ENCODE data around the gene SMPD1.
A peak's percentile ranks its signal among the peaks of the same experiment; 100 is the strongest.

Gene SMPD1

DNA sequence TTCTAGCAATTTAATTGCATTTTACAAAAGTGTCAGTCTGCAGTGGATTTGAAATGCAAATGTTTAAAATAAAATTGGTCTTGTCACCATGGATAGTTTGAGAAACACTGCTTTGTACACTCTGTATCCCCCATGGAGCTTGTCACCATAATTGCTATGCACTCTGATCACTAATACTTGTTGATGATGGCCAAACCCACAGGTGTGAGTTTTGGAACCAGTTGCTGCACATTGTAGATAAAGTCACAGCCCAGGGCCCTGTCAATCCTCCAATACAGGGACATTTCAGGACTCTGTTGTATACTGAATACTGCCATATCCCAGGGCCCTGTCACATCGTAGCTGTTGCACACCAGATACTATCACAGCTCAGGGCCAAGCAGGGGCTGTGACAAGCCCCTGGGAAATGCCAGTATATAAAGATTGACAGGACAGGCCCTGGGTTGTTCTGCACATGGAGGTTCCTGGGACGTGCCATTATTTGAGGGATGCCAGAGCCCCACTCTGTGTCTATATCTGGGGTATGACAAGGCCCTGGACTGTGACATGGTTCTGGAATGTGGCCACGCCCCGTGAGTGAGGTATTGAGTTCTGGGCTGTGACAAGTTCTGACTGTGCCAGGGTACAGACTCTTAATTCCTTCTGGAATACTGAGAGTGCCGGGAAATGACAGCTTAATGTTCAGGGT, 27.9 kb upstream of the SMPD1 start:
- no peak for DNase-seq
- no peak overlapping the region for H3K4me3 ChIP-seq (ENCODE audit: low read depth, low read length)
- no peaks in the 10 kb centered on the region for H3K27me3 ChIP-seq (ENCODE audit: insufficient read depth, low read depth, severe bottlenecking)
- no peaks in the 10 kb centered on the region for H3K9me3 ChIP-seq (ENCODE audit: severe bottlenecking)
- no peaks in the 10 kb centered on the region for H3K36me3 ChIP-seq
- no peak for TF ChIP-seq CTCF (IDR thresholded peaks at IDR 0.05; ENCODE audit: low read depth, low read length)
- H3K27ac ChIP-seq = no peak overlapping the region

- Histone ChIP-seq H3K9me3 (ENCODE audit: severe bottlenecking) (no peaks in the 10 kb centered on the region), H3K27me3 (ENCODE audit: insufficient read depth, low read depth, severe bottlenecking) (no peaks in the 10 kb centered on the region), H3K4me3 (ENCODE audit: low read depth, low read length) (no peak overlapping the region), H3K36me3 (no peaks in the 10 kb centered on the region), H3K27ac (no peak overlapping the region)
- peak; percentile 98 for TF ChIP-seq CTCF (IDR thresholded peaks at IDR 0.05; ENCODE audit: low read depth, low read length)
- DNase-seq = peak; percentile 88
Measured at GRCh38 chr11:6362873-6363678, 27.2 kb upstream of the SMPD1 start.

DNA sequence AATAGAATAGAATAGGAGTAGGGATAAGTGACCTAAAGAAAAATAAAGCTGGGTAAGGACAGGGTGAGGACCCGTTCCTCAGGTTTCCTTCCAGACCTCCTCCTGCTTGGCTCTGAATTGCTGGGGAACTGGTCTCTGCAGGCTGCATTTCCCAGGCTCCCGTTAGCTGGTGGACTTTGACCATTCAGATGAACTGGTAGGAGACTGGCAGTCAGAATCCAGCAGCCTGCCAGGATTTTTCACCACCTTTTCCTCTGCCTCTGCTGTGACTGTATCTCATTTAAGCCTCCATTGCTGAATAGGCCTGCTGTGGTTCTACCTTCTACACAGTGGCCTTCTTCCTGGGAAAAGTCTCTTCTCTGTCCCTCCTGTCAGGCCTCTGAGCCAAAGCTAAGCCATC, 24.6 kb upstream of the SMPD1 start:
- Histone ChIP-seq H3K9me3 (ENCODE audit: severe bottlenecking) (no peaks in the 10 kb centered on the region), H3K27ac (no peak overlapping the region), H3K4me3 (ENCODE audit: low read depth, low read length) (no peak overlapping the region), H3K27me3 (ENCODE audit: insufficient read depth, low read depth, severe bottlenecking) (no peaks in the 10 kb centered on the region), H3K36me3 (no peaks in the 10 kb centered on the region)
- no peak for TF ChIP-seq CTCF (IDR thresholded peaks at IDR 0.05; ENCODE audit: low read depth, low read length)
- no peak for DNase-seq

DNA sequence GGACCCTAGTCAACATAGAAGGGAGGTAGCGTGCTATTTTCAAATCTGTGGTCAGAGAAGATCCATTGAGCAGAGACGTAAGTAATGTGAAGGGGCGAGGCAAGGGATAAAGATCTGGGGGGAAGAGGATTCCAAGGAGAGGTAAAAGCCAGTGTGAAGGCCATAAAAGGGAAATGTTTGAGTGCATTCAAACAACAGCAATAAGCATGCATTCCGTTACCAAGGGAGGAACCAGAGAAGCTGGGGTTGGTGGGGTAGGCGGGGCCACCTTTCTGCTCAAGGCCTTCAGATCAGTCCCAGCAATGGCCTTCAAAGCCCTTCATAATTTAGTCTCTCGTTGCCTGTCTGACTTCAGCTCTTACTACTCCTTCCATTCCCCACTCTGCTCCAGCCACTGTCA, 18.4 kb upstream of the SMPD1 start:
- no peak overlapping the region for H3K27ac ChIP-seq
- no peak overlapping the region for H3K4me3 ChIP-seq (ENCODE audit: low read depth, low read length)
- DNase-seq = no peak
- no peaks in the 10 kb centered on the region for H3K9me3 ChIP-seq (ENCODE audit: severe bottlenecking)
- no peaks in the 10 kb centered on the region for H3K36me3 ChIP-seq
- TF ChIP-seq CTCF (IDR thresholded peaks at IDR 0.05; ENCODE audit: low read depth, low read length) = no peak
- no peaks in the 10 kb centered on the region for H3K27me3 ChIP-seq (ENCODE audit: insufficient read depth, low read depth, severe bottlenecking)

GRCh38 chr11:6377902-6378639, 12.2 kb upstream of the SMPD1 start:
- Histone ChIP-seq H3K27me3 (ENCODE audit: insufficient read depth, low read depth, severe bottlenecking) (no peaks in the 10 kb centered on the region), H3K4me3 (ENCODE audit: low read depth, low read length) (no peak overlapping the region), H3K27ac (no peak overlapping the region), H3K36me3 (no peaks in the 10 kb centered on the region), H3K9me3 (ENCODE audit: severe bottlenecking) (no peaks in the 10 kb centered on the region)
- no peak for TF ChIP-seq CTCF (IDR thresholded peaks at IDR 0.05; ENCODE audit: low read depth, low read length)
- no peak for DNase-seq

All from WERI-Rb-1 (cell line).